GDM1 (cell line): Measurements from ENCODE around the gene MMP24.
A peak's percentile ranks its signal among the peaks of the same experiment; 100 is the strongest.
"Not testable (repeated sequence)": the region's sequence is repeated elsewhere in the genome, so short reads cannot be mapped to it uniquely, and the experiment has no call there.

Experiments used
- DNase-seq: peaks from one replicate; lab custom pipeline; 2025; lab: John Stamatoyannopoulos, UW

The MMP24 gene

DNA sequence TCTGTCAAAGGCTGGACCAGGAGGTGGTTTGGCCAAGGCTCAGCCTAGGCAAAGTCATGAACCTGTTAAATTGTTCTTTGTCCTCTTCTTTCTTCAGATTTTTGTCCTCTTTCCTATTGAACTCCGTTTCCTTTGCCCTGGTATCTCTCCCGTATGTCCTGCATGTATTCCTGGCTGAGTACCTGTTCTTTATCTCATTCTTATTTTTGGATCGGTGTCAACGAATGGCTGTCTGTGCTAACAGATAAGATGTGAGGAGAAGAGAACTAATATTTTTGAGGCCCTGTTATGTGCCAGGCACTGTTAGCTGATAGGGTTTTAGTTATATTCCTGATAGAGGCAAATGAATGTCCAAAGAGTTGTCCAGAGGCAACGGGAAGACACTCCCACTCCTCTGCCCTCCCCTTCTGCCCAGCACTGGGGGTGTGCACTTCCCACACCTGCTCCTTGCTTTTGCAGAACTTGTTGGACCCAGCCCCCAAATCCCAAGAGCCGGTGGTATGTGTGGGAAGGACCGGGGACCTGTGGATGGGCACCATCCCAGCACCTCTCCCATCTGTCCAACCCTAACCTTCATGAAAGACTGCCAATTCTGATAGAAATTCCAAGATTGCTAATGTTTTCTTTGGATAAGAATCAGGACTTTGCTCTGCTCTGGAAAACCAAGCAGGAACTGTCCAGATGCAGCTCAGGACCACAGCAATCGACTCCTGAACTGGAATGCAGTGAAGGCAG is 30.9 kb downstream of the MMP24 start:
- no peak for DNase-seq

DNA sequence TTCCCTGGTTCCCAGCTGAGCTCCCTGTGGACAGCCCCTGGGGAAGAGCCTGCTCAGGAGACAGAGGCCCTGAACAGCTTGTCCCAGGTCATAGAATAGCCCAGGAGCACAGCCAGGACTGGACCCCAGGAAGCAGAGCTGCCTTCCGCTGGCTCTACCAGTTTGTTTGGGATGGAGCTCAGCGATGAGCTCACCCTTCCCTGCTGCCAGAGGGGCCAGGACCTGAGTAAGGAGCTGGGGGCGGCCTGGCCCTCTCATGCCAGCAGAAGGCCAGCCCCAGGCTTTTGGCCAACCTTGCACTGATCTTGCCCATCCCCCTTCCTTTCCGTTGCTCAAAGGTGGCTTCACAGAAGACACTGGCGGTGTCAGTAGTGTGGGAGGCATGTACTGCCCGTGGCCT is 33.9 kb downstream of the MMP24 start:
- DNase-seq: no peak

DNA sequence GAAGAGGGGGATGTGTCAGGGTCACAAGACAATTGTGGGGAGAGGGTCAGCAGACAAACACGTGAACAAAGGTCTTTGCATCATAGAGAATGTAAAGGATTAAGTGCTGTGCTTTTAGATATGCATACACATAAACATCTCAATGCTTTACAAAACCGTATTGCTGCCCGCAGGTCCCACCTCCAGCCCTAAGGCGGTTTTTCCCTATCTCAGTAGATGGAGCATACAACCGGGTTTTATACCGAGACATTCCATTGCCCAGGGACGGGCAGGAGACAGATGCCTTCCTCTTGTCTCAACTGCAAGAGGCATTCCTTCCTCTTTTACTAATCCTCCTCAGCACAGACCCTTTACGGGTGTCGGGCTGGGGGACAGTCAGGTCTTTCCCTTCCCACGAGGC is 35.8 kb downstream of the MMP24 start:
- not testable (repeated sequence) for DNase-seq

DNA sequence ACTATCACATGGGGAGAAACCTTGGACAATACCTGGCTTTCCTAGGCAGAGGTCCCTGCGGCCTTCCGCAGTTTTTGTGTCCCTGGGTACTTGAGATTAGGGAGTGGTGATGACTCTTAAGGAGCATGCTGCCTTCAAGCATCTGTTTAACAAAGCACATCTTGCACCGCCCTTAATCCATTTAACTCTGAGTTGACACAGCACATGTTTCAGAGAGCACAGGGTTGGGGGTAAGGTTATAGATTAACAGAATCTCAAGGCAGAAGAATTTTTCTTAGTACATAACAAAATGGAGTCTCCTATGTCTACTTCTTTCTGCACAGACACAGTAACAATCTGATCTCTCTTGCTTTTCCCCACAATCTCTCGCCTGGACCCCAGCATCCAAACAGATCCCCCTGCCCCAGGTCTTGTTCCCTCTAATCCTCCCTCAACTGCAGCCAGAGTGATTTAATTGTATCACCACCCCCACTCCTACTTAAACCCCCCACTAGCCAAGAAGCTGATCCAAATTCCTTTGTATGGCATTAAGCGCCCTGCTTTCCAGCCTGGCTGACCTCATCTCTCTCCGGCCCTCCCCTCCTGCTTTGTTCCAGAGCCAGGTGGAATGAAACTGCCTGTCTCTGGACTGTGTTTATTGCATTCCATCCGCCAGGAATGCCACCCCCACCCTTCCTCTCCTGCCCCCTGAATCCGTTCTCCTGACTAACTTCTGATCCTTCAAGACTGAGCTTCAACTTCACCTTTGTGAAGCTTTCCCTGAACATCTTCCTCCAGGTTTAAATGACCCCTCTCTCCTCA is 36.4 kb downstream of the MMP24 start:
- not testable (repeated sequence) for DNase-seq

DNA sequence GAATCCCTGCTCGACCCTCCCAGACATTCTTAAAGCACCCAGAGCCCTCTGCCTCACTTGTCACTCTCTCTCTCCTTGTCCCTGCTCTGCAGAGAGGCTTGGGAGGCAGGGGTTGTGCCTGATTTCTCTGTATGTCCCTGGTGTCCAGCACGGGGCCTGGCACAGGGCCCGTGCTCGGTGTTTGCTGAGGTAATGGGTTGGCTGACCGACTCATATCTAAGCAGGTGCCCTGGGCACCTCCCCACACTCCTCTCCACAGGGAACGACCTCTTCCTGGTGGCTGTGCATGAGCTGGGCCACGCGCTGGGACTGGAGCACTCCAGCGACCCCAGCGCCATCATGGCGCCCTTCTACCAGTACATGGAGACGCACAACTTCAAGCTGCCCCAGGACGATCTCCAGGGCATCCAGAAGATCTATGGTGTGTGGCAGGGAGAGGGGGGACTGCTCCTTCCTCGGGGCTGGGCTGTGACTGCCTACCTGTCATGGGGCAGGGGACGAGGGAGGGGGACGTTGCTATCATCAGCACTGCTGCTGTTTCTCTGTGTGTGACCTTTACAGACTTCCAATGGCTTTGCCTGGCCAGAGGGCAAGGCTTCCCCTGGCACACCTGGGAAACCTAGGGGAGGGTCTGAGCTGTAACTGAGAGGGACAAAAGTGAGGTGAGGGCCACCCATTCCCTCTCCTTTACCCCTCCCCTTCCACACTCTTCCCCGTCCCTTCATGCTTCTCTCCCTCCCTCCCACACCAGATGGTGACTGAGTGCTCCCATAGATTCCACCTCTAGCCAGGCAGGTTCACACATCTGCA is 37.2 kb downstream of the MMP24 start:
- no peak for DNase-seq

DNA sequence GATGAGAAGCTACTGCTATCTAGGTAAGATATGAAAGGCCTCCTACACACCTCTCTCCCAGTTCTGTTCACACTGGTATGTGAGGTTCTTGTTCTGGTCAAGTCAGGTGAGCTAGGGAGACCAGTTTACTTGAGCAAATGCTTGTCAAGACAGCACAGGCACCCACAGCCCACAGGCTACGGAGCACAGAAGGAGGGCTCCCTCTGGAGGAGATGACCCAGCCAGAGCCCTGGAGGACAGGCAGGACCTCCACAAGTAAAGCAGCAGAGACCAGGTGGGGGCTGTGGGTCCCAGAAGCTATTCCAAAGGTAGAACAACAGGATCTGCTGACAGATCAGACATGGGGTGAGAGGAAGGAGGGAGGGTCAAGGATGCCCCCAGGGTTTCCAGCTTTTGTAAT is 38.3 kb downstream of the MMP24 start:
- no peak for DNase-seq

DNA sequence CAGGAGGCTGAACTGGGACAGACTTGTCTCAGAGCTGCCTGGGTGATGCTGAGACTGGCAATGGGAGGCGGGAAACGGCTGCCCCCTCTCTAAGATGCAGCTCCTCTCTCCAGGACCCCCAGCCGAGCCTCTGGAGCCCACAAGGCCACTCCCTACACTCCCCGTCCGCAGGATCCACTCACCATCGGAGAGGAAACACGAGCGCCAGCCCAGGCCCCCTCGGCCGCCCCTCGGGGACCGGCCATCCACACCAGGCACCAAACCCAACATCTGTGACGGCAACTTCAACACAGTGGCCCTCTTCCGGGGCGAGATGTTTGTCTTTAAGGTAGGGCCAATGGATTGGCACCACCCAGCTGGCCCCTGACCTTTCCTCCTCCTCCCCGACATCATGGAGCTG is 40.6 kb downstream of the MMP24 start:
- DNase-seq: no peak

DNA sequence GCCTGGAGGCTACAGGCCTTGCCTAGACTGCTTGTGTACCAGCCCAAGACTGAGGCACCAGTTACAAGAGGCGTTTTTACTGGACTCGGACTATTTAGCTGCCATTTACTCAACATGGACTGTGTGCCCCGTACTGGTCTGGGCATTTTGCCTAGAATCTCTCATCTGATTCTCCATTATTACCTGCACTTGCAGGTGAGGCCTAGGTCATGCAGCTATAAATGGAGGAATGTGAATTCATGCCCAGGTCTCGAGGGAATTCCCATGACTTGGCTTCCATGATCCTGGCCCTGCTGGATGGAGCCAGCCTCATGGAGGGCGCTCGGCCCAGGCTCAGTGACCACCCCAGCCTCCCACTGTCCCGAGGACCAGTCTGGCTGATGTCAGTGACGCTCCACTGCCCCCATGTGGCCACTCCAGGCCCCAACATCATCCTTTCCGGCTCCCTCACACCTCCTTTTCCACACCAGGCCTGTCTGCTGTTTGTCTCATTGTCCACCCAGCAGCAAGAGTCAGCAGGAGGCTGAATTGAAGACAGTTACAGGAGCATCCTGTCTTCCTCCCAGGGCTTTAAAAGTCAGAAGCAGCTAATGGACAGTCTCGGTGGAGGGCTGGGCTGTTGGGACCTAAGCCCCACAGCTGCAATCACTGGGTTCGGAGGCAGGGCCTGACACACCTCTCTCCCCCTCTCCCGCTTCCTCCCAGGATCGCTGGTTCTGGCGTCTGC is 42.7 kb downstream of the MMP24 start:
- peak; percentile 23 for DNase-seq

DNA sequence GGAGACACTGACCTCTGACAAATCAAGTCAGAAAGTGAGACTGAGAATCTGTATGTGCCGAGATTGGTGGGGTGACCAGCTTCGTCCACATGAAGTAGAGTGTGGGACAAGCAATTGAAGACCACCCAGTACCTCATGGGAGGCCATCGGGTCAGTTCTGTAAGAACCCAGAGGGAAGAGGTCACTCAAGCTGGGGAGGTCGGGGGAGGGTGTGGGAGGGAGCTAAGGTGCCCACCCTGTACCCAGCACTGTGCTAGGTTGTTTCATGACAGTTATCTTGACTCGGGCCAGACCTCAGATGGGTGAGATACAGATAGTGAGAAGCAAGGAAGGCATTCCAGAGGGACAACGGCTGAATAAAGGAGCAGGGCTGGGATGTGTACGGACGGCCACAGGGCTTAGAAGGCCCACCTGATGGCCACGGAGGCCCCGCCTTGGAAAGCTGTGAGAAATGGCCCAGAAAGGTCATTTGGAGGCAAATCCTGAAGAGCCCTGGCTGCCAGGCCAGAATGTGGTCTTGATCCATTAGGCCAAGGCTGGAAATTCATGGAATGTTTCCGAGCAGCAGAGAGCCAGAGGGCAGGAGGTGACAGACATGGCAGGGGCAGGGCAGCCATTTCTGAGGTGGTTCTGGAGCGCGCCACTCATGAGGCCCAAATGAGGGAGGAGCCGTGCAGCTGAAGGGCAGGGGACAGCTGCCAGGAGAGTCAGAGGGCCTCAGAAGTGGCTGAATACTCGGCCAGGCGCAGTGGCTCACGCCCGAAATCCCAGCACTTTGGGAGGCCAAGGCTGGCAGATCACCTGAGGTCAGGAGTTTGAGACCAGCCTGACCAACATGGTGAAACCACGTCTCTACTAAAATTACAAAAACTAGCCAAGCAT is 43.8 kb downstream of the MMP24 start:
- no peak for DNase-seq

DNA sequence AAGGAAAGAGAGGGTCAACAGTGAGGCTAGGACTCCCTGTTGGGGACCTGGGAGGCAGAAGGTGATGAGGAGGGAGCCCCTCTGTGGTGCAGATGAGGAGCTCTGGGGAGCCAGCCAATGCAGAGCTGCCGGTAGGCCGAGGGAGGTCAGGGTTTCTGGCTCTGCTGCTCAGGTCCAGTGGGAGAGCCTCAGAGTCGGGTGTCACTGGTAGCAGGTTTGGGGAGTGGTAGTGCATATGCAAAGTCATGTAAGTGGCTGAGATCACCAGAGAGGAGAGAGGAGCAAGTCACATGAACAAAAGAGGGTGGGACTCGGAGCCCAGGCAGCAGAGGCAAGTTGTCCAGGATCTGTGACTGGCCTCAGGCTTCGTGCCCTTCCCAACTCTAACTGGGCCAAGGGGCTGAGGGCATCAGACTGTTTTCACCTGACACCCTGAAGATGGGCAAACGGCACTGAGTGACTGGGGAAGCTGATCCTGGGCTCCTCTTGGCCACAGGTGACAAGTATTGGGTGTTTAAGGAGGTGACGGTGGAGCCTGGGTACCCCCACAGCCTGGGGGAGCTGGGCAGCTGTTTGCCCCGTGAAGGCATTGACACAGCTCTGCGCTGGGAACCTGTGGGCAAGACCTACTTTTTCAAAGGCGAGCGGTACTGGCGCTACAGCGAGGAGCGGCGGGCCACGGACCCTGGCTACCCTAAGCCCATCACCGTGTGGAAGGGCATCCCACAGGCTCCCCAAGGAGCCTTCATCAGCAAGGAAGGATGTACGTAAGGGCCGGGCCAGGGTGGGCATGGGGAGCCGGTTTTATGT is 44.8 kb downstream of the MMP24 start:
- no peak for DNase-seq

DNA sequence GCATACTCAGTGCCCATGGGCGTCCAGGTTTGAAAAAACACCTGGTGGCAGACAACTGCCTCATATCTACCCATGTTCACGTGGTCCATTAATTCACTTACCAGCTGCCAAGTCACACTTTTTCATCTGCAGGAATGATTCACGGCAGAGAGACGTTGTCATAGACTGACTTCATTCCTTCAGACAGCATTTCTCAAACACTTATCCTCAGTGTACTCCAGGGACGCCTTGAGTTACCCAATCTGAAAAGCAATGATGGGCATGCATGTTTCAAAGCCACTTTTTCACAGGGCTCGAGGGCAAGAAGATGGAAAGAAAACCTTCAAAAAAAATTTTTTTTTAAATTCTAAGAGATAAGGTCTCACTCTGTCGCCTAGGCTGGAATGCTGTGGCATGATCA is 45.4 kb downstream of the MMP24 start:
- no peak for DNase-seq

DNA sequence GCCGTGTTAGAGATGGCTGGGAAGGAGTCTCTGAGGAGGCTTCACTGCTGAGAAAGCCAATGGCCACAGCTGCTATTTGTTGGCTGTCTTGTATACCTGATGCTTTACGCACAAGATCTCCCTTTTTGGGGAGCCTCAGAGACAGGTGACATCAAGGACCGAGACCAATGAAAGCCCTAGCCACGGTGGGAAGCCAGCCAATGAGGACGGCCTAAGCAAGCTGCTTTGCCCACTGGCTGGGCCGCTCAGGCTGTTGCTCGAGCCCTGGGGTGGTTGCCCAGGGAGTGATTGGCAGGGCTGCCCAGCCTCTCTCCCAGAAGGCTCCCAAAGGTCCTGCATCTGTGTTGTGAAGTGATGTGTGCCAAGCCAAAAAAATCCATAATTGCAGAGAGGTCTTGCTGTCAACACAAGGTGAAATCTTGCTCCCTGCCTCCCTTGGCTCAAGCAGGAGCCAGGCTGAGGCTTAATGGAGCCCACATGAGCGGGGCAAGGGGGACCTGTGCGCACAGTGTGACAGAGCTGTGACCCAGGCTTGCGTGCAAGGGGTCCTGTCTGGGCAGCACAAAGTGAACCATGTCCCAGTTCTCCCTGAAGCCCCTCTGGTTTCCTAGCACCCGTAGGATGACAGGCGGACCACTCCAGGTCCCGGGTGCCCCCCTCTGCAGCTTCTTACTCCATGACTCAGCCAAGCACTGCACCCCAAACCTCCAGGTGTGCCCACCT is 47.1 kb downstream of the MMP24 start:
- no peak for DNase-seq

DNA sequence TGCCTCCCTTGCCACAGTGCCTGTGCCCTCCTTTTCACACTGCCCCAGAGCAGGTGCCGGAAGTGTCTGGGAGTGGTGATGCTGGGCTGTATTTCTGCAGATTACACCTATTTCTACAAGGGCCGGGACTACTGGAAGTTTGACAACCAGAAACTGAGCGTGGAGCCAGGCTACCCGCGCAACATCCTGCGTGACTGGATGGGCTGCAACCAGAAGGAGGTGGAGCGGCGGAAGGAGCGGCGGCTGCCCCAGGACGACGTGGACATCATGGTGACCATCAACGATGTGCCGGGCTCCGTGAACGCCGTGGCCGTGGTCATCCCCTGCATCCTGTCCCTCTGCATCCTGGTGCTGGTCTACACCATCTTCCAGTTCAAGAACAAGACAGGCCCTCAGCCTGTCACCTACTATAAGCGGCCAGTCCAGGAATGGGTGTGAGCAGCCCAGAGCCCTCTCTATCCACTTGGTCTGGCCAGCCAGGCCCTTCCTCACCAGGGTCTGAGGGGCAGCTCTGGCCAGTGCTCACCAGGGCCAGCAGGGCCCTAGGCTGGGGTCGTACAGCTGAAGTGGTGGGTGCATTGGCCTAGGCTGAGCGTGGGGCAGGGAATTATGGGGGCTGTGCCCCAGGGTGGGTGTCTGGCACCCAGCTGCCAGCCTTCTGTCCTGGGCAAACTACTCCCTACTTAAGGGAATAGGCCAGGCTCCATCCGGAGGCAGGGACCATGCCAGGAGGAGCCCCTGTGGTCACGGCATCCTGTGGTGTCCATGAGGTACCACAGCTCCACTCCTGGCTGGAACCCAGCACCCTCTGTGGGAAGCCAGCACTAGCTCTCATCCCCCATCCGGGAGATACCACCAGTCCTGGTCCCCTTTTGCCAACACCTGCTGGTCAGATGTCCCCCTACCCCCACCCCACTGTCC is 47.9 kb downstream of the MMP24 start:
- DNase-seq: no peak

DNA sequence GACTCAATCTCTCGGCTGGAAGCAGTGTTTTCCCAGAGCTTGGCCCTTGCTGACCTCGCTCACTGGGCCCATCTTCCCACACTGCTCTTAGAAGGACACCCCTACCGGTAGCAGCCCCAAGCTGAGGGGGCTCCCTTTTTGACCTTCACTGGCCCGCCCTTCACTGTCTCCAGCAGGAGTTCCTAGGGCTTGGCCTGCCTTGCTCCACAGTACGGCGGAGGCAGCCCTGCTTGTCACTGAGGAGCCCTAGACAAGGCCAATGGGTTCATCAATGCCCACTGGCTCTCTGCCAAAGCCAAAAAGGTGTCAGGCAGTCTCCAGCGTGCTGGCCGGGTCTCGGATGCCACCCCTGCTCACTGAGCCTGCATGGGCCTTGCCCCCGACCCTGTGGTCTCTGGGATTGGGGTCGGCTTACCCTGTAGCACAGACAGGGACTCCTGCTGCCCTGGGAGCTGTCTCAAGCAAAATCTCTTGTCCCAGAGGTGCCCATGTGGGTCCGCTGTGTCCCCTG is 49.3 kb downstream of the MMP24 start:
- no peak for DNase-seq

DNA sequence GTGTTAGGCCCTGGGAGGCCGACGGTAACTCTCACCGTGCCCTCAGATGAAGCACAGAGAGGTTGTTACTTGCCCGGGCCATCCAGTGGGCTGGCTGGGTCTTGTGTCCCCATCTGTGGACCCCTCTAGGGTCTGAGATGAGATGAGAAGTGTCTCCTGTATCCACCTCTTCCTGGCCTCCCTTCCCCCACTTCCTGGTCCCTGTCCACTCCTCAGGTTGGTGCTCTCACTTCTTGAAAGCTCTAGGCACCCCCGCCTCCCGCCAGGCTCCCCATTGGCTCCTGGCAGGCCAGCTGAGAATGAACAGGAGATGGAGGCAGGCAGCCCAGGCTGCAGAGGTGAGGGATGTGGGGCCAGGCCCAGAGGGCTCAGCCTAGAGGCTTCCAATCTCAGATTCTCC is 49.9 kb downstream of the MMP24 start:
- DNase-seq: no peak

DNA sequence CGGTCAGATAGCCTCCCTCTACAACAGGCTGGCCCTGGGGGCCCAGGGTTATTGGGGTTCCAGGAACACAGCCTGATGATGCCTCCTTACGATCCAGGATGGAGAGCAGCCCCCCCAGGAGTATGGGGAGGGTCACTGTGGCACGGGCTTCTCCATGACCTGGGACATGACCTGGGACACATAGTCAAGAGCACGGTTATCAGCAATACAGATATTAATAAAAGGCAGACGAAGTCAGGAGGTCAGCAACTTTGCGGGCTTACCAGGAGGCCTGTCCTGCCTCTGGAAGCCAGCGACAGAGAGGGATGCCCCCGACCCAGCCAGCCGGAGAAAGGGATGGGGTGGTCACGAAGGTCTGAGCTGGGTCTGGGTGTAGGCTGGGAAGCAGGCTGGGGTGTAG is 50.6 kb downstream of the MMP24 start:
- no peak for DNase-seq

DNA sequence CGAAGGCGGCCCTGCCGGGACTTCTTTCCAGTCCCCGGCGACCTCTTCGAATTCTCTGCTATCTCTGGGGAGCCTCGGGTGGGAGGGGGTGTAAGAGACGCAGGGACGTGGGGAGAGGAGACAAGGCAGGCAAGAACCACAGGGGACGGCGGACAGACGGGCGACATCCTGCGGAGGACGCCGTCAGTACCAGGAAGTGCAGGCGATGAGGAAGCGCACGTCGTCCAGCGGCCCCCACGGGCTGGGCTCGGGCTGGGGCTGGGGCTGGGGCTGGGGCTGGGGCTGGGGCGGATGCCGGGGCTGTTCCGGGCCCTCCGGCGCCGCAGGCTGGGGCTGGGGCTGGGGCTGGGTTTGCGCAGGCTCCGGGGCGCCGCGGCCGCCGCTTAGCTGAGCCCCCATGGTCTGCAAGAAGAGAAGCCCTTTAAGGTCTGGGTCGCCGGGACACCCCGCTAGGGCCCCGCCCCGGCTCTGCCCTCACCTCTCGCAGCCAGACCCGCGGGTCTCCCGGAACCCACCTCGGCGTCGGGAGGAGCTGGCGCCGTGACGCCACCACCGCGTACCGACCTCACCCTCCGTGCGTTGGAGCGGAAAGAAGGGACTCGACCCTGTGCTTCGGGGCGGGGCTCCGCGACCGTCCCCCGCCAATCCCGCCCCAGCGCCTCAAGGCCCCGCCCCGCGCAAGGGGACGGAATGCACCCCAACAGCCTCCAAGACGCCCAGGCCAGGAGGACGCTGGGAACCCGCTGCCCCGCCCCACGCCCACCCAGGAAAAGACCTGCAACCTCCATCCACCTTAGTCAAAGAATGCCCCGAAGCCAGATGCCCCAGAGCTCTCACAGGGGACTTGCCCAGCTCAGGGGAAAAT is 51.3 kb downstream of the MMP24 start, which contains the start of gene MMP24OS:
MMP24OS (minus strand) TSS at position 592 of the 865 bp plus-strand sequence; CDS start at position 399, 193 bp downstream.
- DNase-seq: peak; percentile 90
